GM21515 (cell line): Measurements from ENCODE around the gene YIPF5.
A peak's percentile ranks its signal among the peaks of the same experiment; 100 is the strongest.

Experiments used
- ATAC-seq: cut with Tn5 transposase; IDR thresholded peaks from one replicate; pipeline ENCODE4 v1.9.1; 2021; ENCODE audit not compliant: unreplicated experiment

Gene YIPF5

GRCh38 chr5:144179226-144179625, 8.8 kb upstream of the YIPF5 start:
- no peak for ATAC-seq

- no peak for ATAC-seq
Observed at GRCh38 chr5:144177548-144177947, 7.1 kb upstream of the YIPF5 start.

GRCh38 chr5:144173766-144174165, 3.3 kb upstream of the YIPF5 start:
- ATAC-seq: no peak

GRCh38 chr5:144169904-144170275, 569 bp downstream of the YIPF5 start:
- ATAC-seq: no peak

- ATAC-seq: no peak
Observed at GRCh38 chr5:144167998-144168397, 2.5 kb downstream of the YIPF5 start.

- no peak for ATAC-seq
Observed at GRCh38 chr5:144166696-144167095, 3.8 kb downstream of the YIPF5 start.

GRCh38 chr5:144162686-144163085, 7.8 kb downstream of the YIPF5 start:
- no peak for ATAC-seq

- no peak for ATAC-seq
Observed at GRCh38 chr5:144156767-144157171, 13.7 kb downstream of the YIPF5 start.

- ATAC-seq: no peak
Observed at GRCh38 chr5:144151026-144151425, 19.4 kb downstream of the YIPF5 start.

- ATAC-seq: no peak
Observed at GRCh38 chr5:144144956-144145751, 25.3 kb downstream of the YIPF5 start.

- no peak for ATAC-seq
Observed at GRCh38 chr5:144143625-144144024, 26.8 kb downstream of the YIPF5 start.

GRCh38 chr5:144142824-144143162, 27.7 kb downstream of the YIPF5 start:
- no peak for ATAC-seq

- peak; percentile 98 for ATAC-seq
Observed at GRCh38 chr5:144142139-144142823, 28.2 kb downstream of the YIPF5 start.

GRCh38 chr5:144141585-144141984, 28.9 kb downstream of the YIPF5 start:
- no peak for ATAC-seq

GRCh38 chr5:144139586-144139985, 30.9 kb downstream of the YIPF5 start:
- no peak for ATAC-seq

GRCh38 chr5:144135113-144135762, 35.2 kb downstream of the YIPF5 start:
- ATAC-seq: no peak

GRCh38 chr5:144134194-144134826, 36.1 kb downstream of the YIPF5 start:
- ATAC-seq: no peak

- no peak for ATAC-seq
Observed at GRCh38 chr5:144133050-144133633, 37.3 kb downstream of the YIPF5 start.

GRCh38 chr5:144131261-144131660, 39.2 kb downstream of the YIPF5 start:
- no peak for ATAC-seq

GRCh38 chr5:144130306-144130705, 40.2 kb downstream of the YIPF5 start:
- no peak for ATAC-seq

GRCh38 chr5:144128844-144129243, 41.6 kb downstream of the YIPF5 start:
- ATAC-seq: no peak
